OCI-LY3 (cell line): ENCODE measurements around the gene FHOD1.

Source experiments
- EZH2phosphoT487 ChIP-seq: fragments of 200-600 bp; shearing (Covaris generic); IDR thresholded peaks from 2 replicates; pipeline ENCODE4 v1.6.1; 2018; ENCODE audit warnings: antibody characterized with exemption, mixed run types, low read depth
- TF ChIP-seq, protein P1 (sequence below): fragments of 200-600, 300-600 bp; sonication (generic); IDR thresholded peaks from 2 replicates; pipeline ENCODE4 v1.5.1; 2014; ENCODE audit warnings: antibody characterized with exemption, low read length, low read depth

DNA sequence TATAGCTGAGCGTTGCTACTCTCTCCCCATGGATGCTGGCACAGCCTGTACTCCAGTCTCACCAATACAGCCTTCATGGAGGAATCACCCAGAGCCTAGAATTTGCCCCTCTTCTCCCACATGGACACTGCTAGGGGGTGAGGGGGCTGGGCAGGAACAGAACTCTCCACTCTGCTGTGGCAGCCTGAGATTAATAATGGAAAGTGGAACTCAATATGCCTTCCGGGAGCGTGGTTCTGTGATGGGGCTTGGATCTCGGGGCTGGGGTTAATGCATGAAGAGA, 2.7 kb upstream of the FHOD1 start:
- TF ChIP-seq, protein P1, sequence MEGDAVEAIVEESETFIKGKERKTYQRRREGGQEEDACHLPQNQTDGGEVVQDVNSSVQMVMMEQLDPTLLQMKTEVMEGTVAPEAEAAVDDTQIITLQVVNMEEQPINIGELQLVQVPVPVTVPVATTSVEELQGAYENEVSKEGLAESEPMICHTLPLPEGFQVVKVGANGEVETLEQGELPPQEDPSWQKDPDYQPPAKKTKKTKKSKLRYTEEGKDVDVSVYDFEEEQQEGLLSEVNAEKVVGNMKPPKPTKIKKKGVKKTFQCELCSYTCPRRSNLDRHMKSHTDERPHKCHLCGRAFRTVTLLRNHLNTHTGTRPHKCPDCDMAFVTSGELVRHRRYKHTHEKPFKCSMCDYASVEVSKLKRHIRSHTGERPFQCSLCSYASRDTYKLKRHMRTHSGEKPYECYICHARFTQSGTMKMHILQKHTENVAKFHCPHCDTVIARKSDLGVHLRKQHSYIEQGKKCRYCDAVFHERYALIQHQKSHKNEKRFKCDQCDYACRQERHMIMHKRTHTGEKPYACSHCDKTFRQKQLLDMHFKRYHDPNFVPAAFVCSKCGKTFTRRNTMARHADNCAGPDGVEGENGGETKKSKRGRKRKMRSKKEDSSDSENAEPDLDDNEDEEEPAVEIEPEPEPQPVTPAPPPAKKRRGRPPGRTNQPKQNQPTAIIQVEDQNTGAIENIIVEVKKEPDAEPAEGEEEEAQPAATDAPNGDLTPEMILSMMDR = no peak
- no peak for TF ChIP-seq EZH2phosphoT487
